ENCODE measurements around the gene SHB.

- TF ChIP-seq CTCF (conservative IDR thresholded peaks at IDR 0.05; ENCODE audit: low read depth, low read length) (no peak), EZH2phosphoT487 (IDR thresholded peaks at IDR 0.05; ENCODE audit: borderline replicate concordance, low read length) (no peak)
Observed at GRCh38 chr9:37899041-37899440, 170.0 kb downstream of the SHB start.
